SK-N-MC (cell line): Measurements from ENCODE around the gene NRAP.

Source experiments
- EZH2 ChIP-seq: fragments of 200-600 bp; sonication (generic); IDR thresholded peaks from one replicate; pipeline ENCODE4 v1.6.1; 2017; ENCODE audit warnings: antibody characterized with exemption
- POLR2AphosphoS5 ChIP-seq: IDR thresholded peaks from 2 replicates; pipeline ENCODE4 v1.6.1; 2012; ENCODE audit warnings: mild to moderate bottlenecking, low read depth, low read length, borderline replicate concordance

DNA sequence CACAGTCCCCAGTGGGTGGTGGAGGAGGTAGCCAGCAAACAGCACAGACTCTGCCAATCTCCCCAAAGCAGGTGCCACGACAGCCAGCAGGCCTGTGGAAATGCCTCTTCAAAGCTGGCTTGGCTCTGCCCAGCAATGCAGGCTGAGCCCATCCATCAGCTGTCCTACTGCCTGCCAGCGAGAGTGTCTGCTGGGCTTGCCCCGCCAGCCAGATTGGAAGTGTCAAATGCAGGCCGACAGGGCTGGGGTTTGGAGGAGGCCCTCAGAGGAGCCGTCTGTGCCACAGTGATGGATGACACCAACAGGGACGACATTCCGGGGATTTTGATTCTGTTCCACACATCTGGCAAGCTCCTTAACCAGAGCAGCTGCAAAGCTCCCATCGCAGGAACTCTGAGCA lies 94.3 kb downstream of the NRAP start:
- no peak for TF ChIP-seq POLR2AphosphoS5
- TF ChIP-seq EZH2: no peak
